ENCODE results near the gene PDGFD. TPM values are rescaled to one million over a fixed set of nuclear protein-coding genes. Genes with fewer than 3 reads are reported as not detected.

PDGFD gene
- polyA plus RNA-seq, 1 of the 3 experiments (the other 2 are of a cell fraction): 4.8 TPM

GRCh38 chr11:104028476-104029263 is 135.3 kb downstream of the PDGFD start:
- Histone ChIP-seq H3K9ac (no peak overlapping the region), H3K9me3 (no peaks in the 10 kb centered on the region), H3K4me2 (no peak overlapping the region), H3K4me1 (ENCODE audit: control insufficient read depth in 1 of 2, insufficient read depth in 2 of 2, low read depth in 1 of 2, low read length in 1 of 2) (peaks cover 0 to 6% of the 10 kb centered on the region in 2 experiments; a peak in 2 of 4 replicates), H3F3A (replicated peaks; ENCODE audit: insufficient read depth) (no peaks in the 10 kb centered on the region), H3K79me2 (ENCODE audit: insufficient read depth) (no peaks in the 10 kb centered on the region), H2AFZ (ENCODE audit: low read depth) (no peak overlapping the region), H3K9me2 (0 out of 2 replicates have a peak, but pooled peaks cover 3% of the 10 kb centered on the region), H3K36me3 (replicated peaks in 1 of 2; ENCODE audit: control insufficient read depth in 1 of 2, insufficient read depth in 2 of 2, low read length in 1 of 2) (no peaks in the 10 kb centered on the region), H4K20me1 (ENCODE audit: insufficient read depth) (no peaks in the 10 kb centered on the region), H3K27ac (ENCODE audit: low read depth in 2 of 2, low read length in 1 of 2) (no peak overlapping the region), H3K27me3 (ENCODE audit: insufficient read depth) (no peaks in the 10 kb centered on the region), H3K4me3 (ENCODE audit: low read depth in 2 of 2, low read length in 1 of 2) (no peak overlapping the region)
- DNase-seq: no peak
- POLR2A ChIA-PET: no interaction called here
- CTCF ChIA-PET: no interaction called here
- WGBS (ENCODE audit: low lambda C conversion rate): 64% methylated on average over 3 of the region's 3 CpGs
- no peak for TF ChIP-seq MXI1 (IDR thresholded peaks at IDR 0.05; ENCODE audit: low read depth, low read length)
- no peak for TF ChIP-seq FOSL2 (IDR thresholded peaks at IDR 0.05; ENCODE audit: borderline replicate concordance, low read depth)
- no peak for TF ChIP-seq RFX5 (IDR thresholded peaks at IDR 0.05; ENCODE audit: low read length)
- no peak for TF ChIP-seq MEF2A (IDR thresholded peaks at IDR 0.05; ENCODE audit: borderline replicate concordance, low read depth)
- no peak for TF ChIP-seq USF1 (IDR thresholded peaks at IDR 0.05; ENCODE audit: borderline replicate concordance, low read depth)
- TF ChIP-seq RCOR1 (IDR thresholded peaks at IDR 0.05; ENCODE audit: low read length): no peak
- TF ChIP-seq NFIC (IDR thresholded peaks at IDR 0.05; ENCODE audit: borderline replicate concordance): no peak
- TF ChIP-seq RXRA (IDR thresholded peaks at IDR 0.05; ENCODE audit: borderline replicate concordance, low read depth): no peak
- no peak for TF ChIP-seq FOXM1 (IDR thresholded peaks at IDR 0.05; ENCODE audit: low read depth)
- no peak for TF ChIP-seq USF2 (IDR thresholded peaks at IDR 0.05; ENCODE audit: borderline replicate concordance, low read depth, low read length)
- TF ChIP-seq CTCF (IDR thresholded peaks at IDR 0.05): no peak
- TF ChIP-seq FOXJ3 (CRISPR knock-in tag; IDR thresholded peaks at IDR 0.05): no peak
- no peak for TF ChIP-seq JUND (IDR thresholded peaks at IDR 0.05)
- no peak for TF ChIP-seq SIN3A (IDR thresholded peaks at IDR 0.05; ENCODE audit: borderline replicate concordance, low read depth, low read length)
- TF ChIP-seq ZBTB33 (IDR thresholded peaks at IDR 0.05; ENCODE audit: borderline replicate concordance, low read depth): no peak
- TF ChIP-seq GATA2 (CRISPR knock-in tag; IDR thresholded peaks at IDR 0.05): no peak
- TF ChIP-seq YY1 (IDR thresholded peaks at IDR 0.05; ENCODE audit: low read depth): no peak
